MM.1S (cell line): Measurements from ENCODE around the gene CLDN15.

Experiments
- DNase-seq: peaks from one replicate; pipeline ENCODE4 v3.0.0-alpha.2; 2015
- H2AFZ ChIP-seq: fragments of 300-600 bp; sonication (generic); 2 replicates; pipeline ENCODE4 v1.6.0; 2016; ENCODE audit warnings: antibody characterized with exemption, low read length
- H3F3A ChIP-seq: fragments of 300-600 bp; sonication (generic); 2 replicates; pipeline ENCODE4 v1.6.1; 2016; ENCODE audit warnings: mild to moderate bottlenecking, antibody characterized with exemption, low read length, moderate library complexity, mixed read lengths; ENCODE audit not compliant: insufficient read depth
- H3K27ac ChIP-seq: fragments of 300-600 bp; sonication (generic); 2 replicates; pipeline ENCODE4 v1.5.1; 2016; ENCODE audit warnings: mild to moderate bottlenecking, low read length
- H3K27me3 ChIP-seq: fragments of 300-600 bp; sonication (generic); replicated peaks from 2 replicates; pipeline ENCODE4 v1.6.0; 2016; ENCODE audit warnings: low read length; ENCODE audit not compliant: insufficient read depth
- H3K36me3 ChIP-seq: fragments of 300-600 bp; sonication (generic); replicated peaks from 2 replicates; pipeline ENCODE4 v1.6.1; 2016; ENCODE audit warnings: mild to moderate bottlenecking, low read length, mixed read lengths; ENCODE audit not compliant: insufficient read depth
- H3K4me1 ChIP-seq: fragments of 300-600 bp; sonication (generic); 2 replicates; pipeline ENCODE4 v1.6.1; 2016; ENCODE audit warnings: low read length, mixed read lengths
- H3K4me2 ChIP-seq: fragments of 300-600 bp; sonication (generic); 2 replicates; pipeline ENCODE4 v1.6.0; 2016; ENCODE audit warnings: low read depth, low read length
- H3K4me3 ChIP-seq: fragments of 300-600 bp; sonication (generic); 2 replicates; pipeline ENCODE4 v1.5.1; 2016; ENCODE audit warnings: low read length, mixed read lengths
- H3K79me2 ChIP-seq: fragments of 300-600 bp; sonication (generic); 2 replicates; pipeline ENCODE4 v1.6.1; 2016; ENCODE audit warnings: mixed run types, low read length, mixed read lengths
- H3K9ac ChIP-seq: fragments of 300-600 bp; sonication (generic); 2 replicates; pipeline ENCODE4 v1.6.1; 2016; ENCODE audit warnings: low read length, mixed read lengths
- H3K9me2 ChIP-seq: fragments of 300-600 bp; sonication (generic); replicated peaks from 2 replicates; pipeline ENCODE4 v1.6.1; 2016; ENCODE audit warnings: mild to moderate bottlenecking, low read length, mixed read lengths; ENCODE audit not compliant: insufficient read depth
- H3K9me3 ChIP-seq: fragments of 300-600 bp; sonication (generic); replicated peaks from 2 replicates; pipeline ENCODE4 v1.6.1; 2016; ENCODE audit warnings: mild to moderate bottlenecking, low read length, mixed read lengths; ENCODE audit not compliant: insufficient read depth
- H4K20me1 ChIP-seq: fragments of 300-600 bp; sonication (generic); 2 replicates; pipeline ENCODE4 v1.6.1; 2016; ENCODE audit warnings: mild to moderate bottlenecking, low read length, moderate library complexity, mixed read lengths; ENCODE audit not compliant: insufficient read depth
- CTCF ChIP-seq: fragments of 300-600 bp; sonication (generic); IDR thresholded peaks from 2 replicates; pipeline ENCODE4 v1.5.1; 2016; ENCODE audit warnings: antibody characterized with exemption, low read length, mixed read lengths
- EZH2 ChIP-seq: fragments of 300-600 bp; sonication (generic); optimal IDR thresholded peaks from 2 replicates; pipeline ENCODE3; 2017; ENCODE audit warnings: low read depth, mild to moderate bottlenecking, antibody characterized with exemption, low read length, mixed read lengths
- EZH2phosphoT487 ChIP-seq: fragments of 300-600 bp; sonication (generic); IDR thresholded peaks from 2 replicates; pipeline ENCODE4 v1.6.1; 2018; ENCODE audit warnings: antibody characterized with exemption, low read length

The CLDN15 gene

DNA sequence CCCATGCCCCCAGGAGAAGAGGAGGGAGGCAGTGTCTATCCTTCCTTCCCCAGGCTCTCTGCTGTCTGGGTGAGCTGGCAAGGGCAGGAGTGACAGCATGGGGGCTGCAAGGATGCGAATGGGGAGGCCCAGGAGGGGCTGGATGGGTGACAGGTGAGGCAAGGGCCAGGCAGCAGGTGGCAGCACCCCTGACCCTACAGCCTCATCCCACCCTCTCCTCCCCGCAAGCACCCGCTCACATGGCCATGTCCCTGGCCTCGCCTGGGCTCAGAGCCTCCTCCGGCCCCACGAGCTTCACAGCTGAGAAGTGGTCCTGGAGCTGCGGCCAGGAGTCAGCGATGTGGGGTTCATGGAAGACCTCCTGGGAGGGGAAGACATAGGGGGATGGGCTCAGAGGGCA lies 25.6 kb downstream of the CLDN15 start:
- Histone ChIP-seq H3K27me3 (no peaks in the 10 kb centered on the region), H3F3A (no peaks in the 10 kb centered on the region), H3K79me2 (peaks cover 10% of the 10 kb centered on the region), H3K9me2 (no peaks in the 10 kb centered on the region), H3K36me3 (no peaks in the 10 kb centered on the region), H3K27ac (no peak overlapping the region), H3K4me2 (no peak overlapping the region), H3K4me1 (no peaks in the 10 kb centered on the region), H2AFZ (no peak overlapping the region), H3K4me3 (no peak overlapping the region), H3K9me3 (no peaks in the 10 kb centered on the region), H3K9ac (no peak overlapping the region), H4K20me1 (no peaks in the 10 kb centered on the region)
- DNase-seq, result no peak
- TF ChIP-seq EZH2, result no peak
- TF ChIP-seq EZH2phosphoT487, result no peak
- no peak for TF ChIP-seq CTCF

DNA sequence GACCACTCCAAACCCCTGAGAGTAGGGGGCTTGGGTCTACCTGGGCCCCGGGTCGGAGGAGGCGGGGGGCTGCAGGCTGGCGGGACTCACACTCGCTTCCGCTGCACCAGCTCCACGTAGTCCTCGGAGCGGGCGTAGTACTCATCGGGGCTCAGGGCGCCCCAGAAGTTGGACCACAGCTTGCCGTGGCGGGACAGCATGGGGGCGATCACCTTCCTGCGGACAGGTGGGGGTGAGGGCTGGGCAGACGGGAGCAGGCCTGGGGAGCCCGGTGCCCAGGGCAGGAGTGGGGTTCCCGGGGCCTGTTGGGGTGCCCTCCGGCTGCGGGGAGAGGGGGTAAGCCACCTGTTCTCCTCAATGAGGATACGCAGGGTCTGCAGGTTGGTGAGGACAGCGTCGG lies 26.1 kb downstream of the CLDN15 start:
- H3K79me2 ChIP-seq, result peaks cover 5% of the 10 kb centered on the region
- H4K20me1 ChIP-seq, result no peaks in the 10 kb centered on the region
- no peaks in the 10 kb centered on the region for H3K9me3 ChIP-seq
- no peak overlapping the region for H3K4me2 ChIP-seq
- no peaks in the 10 kb centered on the region for H3F3A ChIP-seq
- no peaks in the 10 kb centered on the region for H3K4me1 ChIP-seq
- DNase-seq, result no peak
- TF ChIP-seq CTCF, result no peak
- TF ChIP-seq EZH2, result no peak
- TF ChIP-seq EZH2phosphoT487, result no peak
- H3K4me3 ChIP-seq, result no peak overlapping the region
- no peak overlapping the region for H2AFZ ChIP-seq
- H3K27ac ChIP-seq, result no peak overlapping the region
- no peaks in the 10 kb centered on the region for H3K27me3 ChIP-seq
- H3K9me2 ChIP-seq, result no peaks in the 10 kb centered on the region
- H3K9ac ChIP-seq, result no peak overlapping the region
- H3K36me3 ChIP-seq, result no peaks in the 10 kb centered on the region

DNA sequence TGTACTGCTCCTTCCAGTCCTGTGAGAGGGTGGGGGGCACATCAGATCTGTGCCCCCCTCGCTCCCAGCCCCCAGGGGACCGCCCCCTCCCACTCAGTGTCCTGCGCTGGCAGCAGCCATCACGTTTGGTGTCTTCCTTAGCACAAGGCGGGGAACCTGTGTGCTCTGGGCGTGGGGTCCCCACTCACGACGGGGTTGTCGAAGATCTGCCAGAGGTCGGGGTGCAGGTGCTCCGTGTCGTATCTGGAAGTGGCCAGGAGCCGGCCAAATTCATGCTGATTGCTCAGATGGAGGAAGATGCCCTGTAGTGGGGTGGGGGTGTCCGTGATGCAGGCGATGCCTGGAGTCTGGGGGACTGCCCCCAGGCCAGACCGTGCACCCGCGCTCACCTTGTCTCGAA lies 27.5 kb downstream of the CLDN15 start:
- H3K9ac ChIP-seq, result no peak overlapping the region
- no peaks in the 10 kb centered on the region for H3K79me2 ChIP-seq
- no peaks in the 10 kb centered on the region for H3K9me3 ChIP-seq
- H3K9me2 ChIP-seq, result no peaks in the 10 kb centered on the region
- H3K27ac ChIP-seq, result no peak overlapping the region
- H3F3A ChIP-seq, result no peaks in the 10 kb centered on the region
- H3K4me3 ChIP-seq, result no peak overlapping the region
- H3K27me3 ChIP-seq, result no peaks in the 10 kb centered on the region
- TF ChIP-seq CTCF, result no peak
- no peak for TF ChIP-seq EZH2
- TF ChIP-seq EZH2phosphoT487, result no peak
- DNase-seq, result no peak
- H4K20me1 ChIP-seq, result no peaks in the 10 kb centered on the region
- H3K36me3 ChIP-seq, result no peaks in the 10 kb centered on the region
- no peak overlapping the region for H3K4me2 ChIP-seq
- no peak overlapping the region for H2AFZ ChIP-seq
- H3K4me1 ChIP-seq, result no peaks in the 10 kb centered on the region
